Fibroblast of villous mesenchyme (primary cell): ENCODE data around the gene SLC34A3. TPM values are rescaled to one million over a fixed set of nuclear protein-coding genes. Genes with fewer than 3 reads are reported as not detected.

Experiments
- DNase-seq: peaks from one replicate; pipeline ENCODE4 v3.0.0-alpha.2; 2010; ENCODE audit warnings: low read depth
- H3K4me3 ChIP-seq: 2 replicates; pipeline ENCODE4 v1.5.1; 2011; ENCODE audit warnings: low read depth, mild to moderate bottlenecking, low read length
- CTCF ChIP-seq: IDR thresholded peaks from 2 replicates; pipeline ENCODE4 v1.5.1; 2012; ENCODE audit warnings: low read depth, mild to moderate bottlenecking, low read length; ENCODE audit not compliant: insufficient read depth
- total RNA-seq: library from RNA; depleted of rRNA; stranded (reverse); fragments of >200 nt; gene quantifications from 2 replicates; pipeline ENCODE4 v1.2.3, GENCODE V29; 2012

The SLC34A3 gene
- total RNA-seq, 1 donor: not detected

GRCh38 chr9:137226338-137227053 lies 4.2 kb upstream of the SLC34A3 start:
- no peak for DNase-seq
- no peak for TF ChIP-seq CTCF
- H3K4me3 ChIP-seq: no peak overlapping the region

- peak; percentile 70 for DNase-seq
- peak; percentile 88 for TF ChIP-seq CTCF
- H3K4me3 ChIP-seq: no peak within 1 kb of the TSS
These were observed 3.4 kb upstream of the SLC34A3 start, which contains the start of gene RNF224 for GRCh38 chr9:137227054-137227852. RNF224 (plus strand) TSS chr9:137227502; CDS start chr9:137228336, 834 bp downstream.

GRCh38 chr9:137227853-137228505 lies 2.7 kb upstream of the SLC34A3 start:
- H3K4me3 ChIP-seq: no peak overlapping the region
- no peak for TF ChIP-seq CTCF
- DNase-seq: no peak

GRCh38 chr9:137228506-137228967 lies 2.2 kb upstream of the SLC34A3 start:
- no peak for DNase-seq
- H3K4me3 ChIP-seq: no peak overlapping the region
- no peak for TF ChIP-seq CTCF

GRCh38 chr9:137228968-137229896 lies 1.5 kb upstream of the SLC34A3 start:
- H3K4me3 ChIP-seq: no peak overlapping the region
- DNase-seq: no peak
- TF ChIP-seq CTCF: no peak
